Lower leg skin (tissue), 4 donors: Measurements from ENCODE around the gene SASH1. TPM values are rescaled to one million over a fixed set of nuclear protein-coding genes. Genes with fewer than 3 reads are reported as not detected.

Experiments
- DNase-seq, 2 donors: peaks; one replicate each; pipeline ENCODE4 v3.0.0-alpha.2; 2019; ENCODE audit warnings: low spot score in 2 of 2
- H3K4me3 ChIP-seq: fragments of 200-600 bp; sonication (generic); 2 replicates; pipeline ENCODE4 v1.5.1; 2017; ENCODE audit warnings: mild to moderate bottlenecking, low read depth; ENCODE audit not compliant: poor library complexity, severe bottlenecking
- POLR2A ChIP-seq, 2 donors: fragments of 450-650 bp; IDR thresholded peaks; one replicate each; pipeline ENCODE4 v1.6.1; 2016 to 2017; ENCODE audit warnings: antibody characterized with exemption in 2 of 2, mild to moderate bottlenecking in 1 of 2, moderate library complexity in 1 of 2
- WGBS, 2 donors: methylation state at CpG; one replicate each; pipeline ENCODE4 v1.1.5; 2018; 5-methylcytosine and 5-hydroxymethylcytosine counted together
- intact Hi-C: fragments of 100-400 bp; cut with DNase I; formaldehyde crosslinking; loops from one replicate; pipeline ENCODE4 v1.15.0; 2023; ENCODE audit warnings: low total_unique reads
- total RNA-seq, 4 donors: library from RNA; depleted of rRNA; stranded (reverse); fragments of >200 nt; gene quantifications; one replicate each; pipeline ENCODE4 v1.1.0, GENCODE V29; 2016
- TF ChIP-seq, protein P1 (sequence below), 3 donors: fragments of 450-650 bp; IDR thresholded peaks; one replicate each; pipeline ENCODE4 v1.5.1; 2016; ENCODE audit warnings: antibody characterized with exemption in 3 of 3, mild to moderate bottlenecking in 3 of 3, moderate library complexity in 2 of 3

Gene SASH1
- total RNA-seq, 4 donors from 2014 or later: 74.9 to 106 (median 91.5) TPM

DNA sequence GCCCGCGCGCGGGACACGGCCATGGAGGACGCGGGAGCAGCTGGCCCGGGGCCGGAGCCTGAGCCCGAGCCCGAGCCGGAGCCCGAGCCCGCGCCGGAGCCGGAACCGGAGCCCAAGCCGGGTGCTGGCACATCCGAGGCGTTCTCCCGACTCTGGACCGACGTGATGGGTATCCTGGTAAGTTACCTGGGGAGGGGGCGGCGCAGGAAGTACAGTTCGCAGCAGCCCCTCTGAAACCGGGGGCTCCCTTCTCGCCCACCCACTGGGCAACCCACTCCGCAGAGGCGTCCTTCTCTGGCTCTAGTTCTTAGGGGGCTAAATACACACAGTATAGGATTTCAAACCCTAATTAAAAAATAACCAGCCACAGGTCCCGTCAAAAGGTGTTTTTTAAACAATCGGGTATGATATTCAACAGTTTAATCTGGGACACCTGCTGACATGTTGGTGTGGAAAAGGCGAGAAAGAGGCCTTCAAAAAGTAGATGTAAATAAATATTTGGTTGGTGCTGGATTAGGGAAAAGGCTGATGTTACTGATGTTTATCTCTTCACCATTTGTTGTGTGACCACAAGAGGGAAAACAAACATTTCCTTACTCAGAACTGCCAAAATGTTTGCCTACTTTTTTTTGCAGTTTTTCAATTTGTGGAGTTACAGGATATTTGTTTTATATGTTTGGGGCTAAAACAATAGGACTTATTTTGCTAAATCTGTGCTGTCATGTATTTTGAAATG is 577 bp downstream of the SASH1 start:
- H3K4me3 ChIP-seq: peak overlapping the region; percentile 68
- intact Hi-C loops: no loop called here
- DNase-seq: peak in 1 of 2 donors; percentile 87
- WGBS, 2 donors: 2 to 5% methylated on average over 12 to 23 of the region's 34 CpGs
- TF ChIP-seq, protein P1, sequence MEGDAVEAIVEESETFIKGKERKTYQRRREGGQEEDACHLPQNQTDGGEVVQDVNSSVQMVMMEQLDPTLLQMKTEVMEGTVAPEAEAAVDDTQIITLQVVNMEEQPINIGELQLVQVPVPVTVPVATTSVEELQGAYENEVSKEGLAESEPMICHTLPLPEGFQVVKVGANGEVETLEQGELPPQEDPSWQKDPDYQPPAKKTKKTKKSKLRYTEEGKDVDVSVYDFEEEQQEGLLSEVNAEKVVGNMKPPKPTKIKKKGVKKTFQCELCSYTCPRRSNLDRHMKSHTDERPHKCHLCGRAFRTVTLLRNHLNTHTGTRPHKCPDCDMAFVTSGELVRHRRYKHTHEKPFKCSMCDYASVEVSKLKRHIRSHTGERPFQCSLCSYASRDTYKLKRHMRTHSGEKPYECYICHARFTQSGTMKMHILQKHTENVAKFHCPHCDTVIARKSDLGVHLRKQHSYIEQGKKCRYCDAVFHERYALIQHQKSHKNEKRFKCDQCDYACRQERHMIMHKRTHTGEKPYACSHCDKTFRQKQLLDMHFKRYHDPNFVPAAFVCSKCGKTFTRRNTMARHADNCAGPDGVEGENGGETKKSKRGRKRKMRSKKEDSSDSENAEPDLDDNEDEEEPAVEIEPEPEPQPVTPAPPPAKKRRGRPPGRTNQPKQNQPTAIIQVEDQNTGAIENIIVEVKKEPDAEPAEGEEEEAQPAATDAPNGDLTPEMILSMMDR (IDR thresholded peaks at IDR 0.05): no peak
- no peak for TF ChIP-seq POLR2A (IDR thresholded peaks at IDR 0.05)

DNA sequence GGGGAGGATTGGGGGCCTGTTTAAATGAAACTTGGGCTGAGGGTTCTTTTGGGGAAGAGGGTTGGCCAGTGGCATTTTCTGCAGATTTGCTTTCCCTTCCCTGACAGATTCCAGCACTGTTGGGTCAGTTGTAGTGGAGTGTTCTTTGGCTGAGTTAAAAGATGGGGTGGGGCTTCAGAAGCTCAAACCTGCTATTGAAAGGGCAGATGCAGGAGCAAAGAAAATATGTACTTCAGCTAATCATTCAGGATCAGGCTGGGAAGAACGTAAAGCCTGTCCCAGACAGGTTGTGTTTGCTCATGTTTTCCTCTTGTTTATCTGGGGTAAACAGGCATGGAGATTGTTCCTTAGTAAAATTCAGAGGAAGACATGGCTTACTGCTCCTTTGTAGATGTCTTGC is 2.5 kb downstream of the SASH1 start:
- intact Hi-C loops: no loop called here
- 35 to 48% methylated on average over 1 of the region's 1 CpG for WGBS, 2 donors
- H3K4me3 ChIP-seq: no peak overlapping the region
- TF ChIP-seq POLR2A (IDR thresholded peaks at IDR 0.05): no peak
- TF ChIP-seq, protein P1 (IDR thresholded peaks at IDR 0.05): no peak
- no peak for DNase-seq

GRCh38 chr6:148345578-148345977 is 2.9 kb downstream of the SASH1 start:
- TF ChIP-seq, protein P1 (IDR thresholded peaks at IDR 0.05): no peak
- no peak for TF ChIP-seq POLR2A (IDR thresholded peaks at IDR 0.05)
- intact Hi-C loops: no loop called here

DNA sequence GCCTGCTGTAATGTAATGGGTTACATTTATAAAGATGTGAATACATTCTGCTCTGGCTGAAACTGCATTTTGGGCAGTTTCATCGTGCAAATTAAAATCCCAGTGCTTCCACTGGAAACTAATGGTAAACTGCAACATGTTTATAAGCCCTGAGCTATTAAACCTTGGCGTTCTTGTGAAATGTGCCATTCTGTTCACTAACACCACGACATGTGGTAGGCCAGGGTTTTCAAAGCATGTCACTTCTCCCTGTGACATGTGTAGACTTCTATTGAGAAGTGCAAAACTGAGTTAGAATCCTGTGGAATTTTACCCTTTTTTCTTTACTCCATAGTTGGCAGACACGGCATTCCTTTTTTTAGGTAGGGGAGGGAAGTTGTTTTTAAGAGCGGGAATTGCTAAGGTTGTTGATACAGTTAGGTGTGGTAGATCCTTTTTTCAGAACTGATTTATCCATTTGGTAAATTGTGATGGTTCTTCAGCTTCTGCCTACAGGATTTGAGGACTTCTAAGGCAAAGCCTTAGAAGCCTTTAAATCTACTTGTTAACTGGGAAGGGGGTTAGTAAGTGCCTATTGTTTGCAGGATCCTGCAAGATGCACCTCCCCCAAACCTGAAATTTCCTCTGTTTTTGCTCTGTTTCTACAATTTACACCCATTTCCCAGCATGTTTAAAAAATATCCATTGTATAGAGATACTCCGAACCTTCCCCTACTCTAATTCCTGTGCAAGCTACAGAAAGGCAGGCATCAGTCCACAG is 4.2 kb downstream of the SASH1 start:
- TF ChIP-seq, protein P1 (IDR thresholded peaks at IDR 0.05): no peak
- TF ChIP-seq POLR2A (IDR thresholded peaks at IDR 0.05): no peak
- H3K4me3 ChIP-seq: no peak overlapping the region
- 56 to 60% methylated on average over 6 of the region's 6 CpGs for WGBS, 2 donors
- no peak for DNase-seq
- intact Hi-C loops: no loop called here

More at GRCh38 chr6:148345578-148345977, 2.9 kb downstream of the SASH1 start:
- no peak overlapping the region for H3K4me3 ChIP-seq
- DNase-seq: no peak
- 64 to 70% methylated on average over 4 of the region's 4 CpGs for WGBS, 2 donors

GRCh38 chr6:148347441-148348054 is 4.9 kb downstream of the SASH1 start:
- no peak overlapping the region for H3K4me3 ChIP-seq
- no peak for TF ChIP-seq POLR2A (IDR thresholded peaks at IDR 0.05)
- TF ChIP-seq, protein P1 (IDR thresholded peaks at IDR 0.05): no peak
- 57 to 71% methylated on average over 4 of the region's 4 CpGs for WGBS, 2 donors
- intact Hi-C loops: no loop called here
- DNase-seq: no peak
